Activated CD4-positive, alpha-beta T cell treated with anti-CD3 and anti-CD28 coated beads for 48 hours (primary cell): Measurements from ENCODE around the gene AGPAT1.
"Not testable (repeated sequence)": the region's sequence is repeated elsewhere in the genome, so short reads cannot be mapped to it uniquely, and the experiment has no call there.

Experiments
- DNase-seq: peaks from one replicate; pipeline ENCODE4 v3.0.0-alpha.2; 2020

AGPAT1 gene

GRCh38 chr6:32198345-32198696, 22.4 kb upstream of the AGPAT1 start:
- DNase-seq: no peak

GRCh38 chr6:32196682-32197616, 21.1 kb upstream of the AGPAT1 start:
- no peak for DNase-seq

DNA sequence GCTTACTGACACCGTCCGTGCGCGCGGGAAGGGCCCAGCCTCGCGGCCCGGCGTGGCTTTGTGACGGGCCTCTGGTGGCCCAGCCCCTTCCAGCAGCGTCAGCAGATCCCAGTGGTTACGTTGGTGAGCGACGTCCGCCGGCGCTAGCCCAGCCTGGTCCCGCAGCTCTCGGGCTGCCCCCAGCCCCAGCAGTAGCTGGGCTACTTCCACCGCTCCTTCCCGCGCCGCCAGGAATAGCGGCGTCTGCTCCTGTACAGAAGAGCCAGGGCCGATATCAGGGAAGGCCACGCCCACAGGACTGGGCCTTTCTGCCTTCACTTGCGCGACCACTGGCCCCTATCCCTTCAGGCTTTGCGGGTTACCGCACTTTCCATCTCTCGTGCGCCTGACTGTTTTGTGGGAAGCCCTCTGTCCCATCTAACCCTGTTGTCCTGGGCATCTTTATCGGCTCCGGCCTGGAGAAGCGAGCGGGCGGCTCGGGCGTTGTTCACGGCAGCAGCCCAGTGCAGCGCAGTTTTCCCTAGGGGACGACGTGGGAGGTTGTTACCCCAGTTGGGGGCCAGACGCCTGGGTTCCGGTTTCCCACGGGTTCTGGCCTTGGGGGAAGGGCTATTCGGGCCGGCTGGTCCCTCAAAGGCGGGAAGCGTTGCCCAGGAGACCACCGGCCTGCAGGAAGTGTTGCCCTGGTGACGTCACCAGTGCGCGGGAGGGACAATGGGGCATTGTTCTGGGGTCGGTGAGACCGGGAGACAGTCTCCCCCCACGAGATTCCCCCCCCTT, 20.2 kb upstream of the AGPAT1 start:
- DNase-seq: peak; percentile 74

DNA sequence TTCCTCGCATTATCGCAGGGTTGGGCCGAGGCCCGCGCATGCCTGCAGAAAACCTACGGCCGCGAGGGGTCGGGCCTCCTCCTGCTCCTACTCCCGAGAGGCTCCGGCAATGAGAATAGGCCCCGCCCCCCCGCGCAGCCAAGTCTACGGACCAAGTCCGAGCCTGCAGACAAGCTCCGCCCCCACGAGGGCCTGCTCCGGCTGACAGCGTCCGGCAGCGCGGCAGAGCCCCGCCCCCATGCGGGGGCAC, 19.7 kb upstream of the AGPAT1 start:
- peak; percentile 100 for DNase-seq

GRCh38 chr6:32194825-32195651, 19.2 kb upstream of the AGPAT1 start:
- peak; percentile 51 for DNase-seq

GRCh38 chr6:32194388-32194787, 18.5 kb upstream of the AGPAT1 start:
- DNase-seq: no peak

DNA sequence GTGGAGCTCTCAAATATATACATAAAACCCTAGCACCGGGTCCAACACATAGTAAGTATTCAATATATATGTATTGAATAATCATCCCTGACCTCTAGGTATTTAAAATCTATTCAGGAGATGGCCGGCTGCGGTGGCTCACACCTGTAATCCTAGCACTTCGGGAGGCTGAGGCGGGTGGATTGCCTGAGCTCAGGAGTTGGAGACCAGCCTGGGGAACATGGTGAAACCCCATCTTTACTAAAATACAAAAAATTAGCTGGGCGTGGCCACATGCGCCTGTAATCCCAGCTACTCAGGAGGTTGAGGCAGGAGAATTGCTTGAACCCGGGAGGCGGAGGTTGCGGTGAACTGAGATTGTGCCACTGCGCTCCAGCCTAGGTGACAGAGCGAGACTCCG, 17.2 kb upstream of the AGPAT1 start:
- not testable (repeated sequence) for DNase-seq

DNA sequence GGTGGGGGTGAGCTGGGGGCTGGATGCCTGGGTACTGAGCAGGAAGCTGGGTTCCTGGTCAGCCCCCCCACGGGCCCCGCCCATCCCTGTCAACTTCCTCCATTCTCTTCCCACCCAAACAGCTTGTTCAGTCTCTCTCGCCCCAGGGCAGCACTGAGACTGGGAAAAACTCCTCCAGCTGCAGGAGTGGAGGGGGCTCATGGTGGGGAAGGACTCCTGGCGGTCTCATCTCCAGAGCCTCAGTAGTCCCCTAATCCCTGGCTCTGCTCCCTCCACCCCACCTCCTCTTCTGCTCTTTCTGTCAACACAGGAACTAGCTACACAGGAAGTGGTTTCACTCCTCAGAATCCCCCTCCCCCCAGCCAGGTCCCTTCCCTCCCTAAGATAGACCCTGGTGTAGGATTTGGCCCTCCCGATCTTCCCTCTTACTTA, 16.7 kb upstream of the AGPAT1 start, which contains the start of gene GPSM3:
Gene GPSM3 (minus strand): TSS at position 36 of the 432 bp plus-strand sequence. CDS start 130 bp downstream, outside the sequence.
- DNase-seq: peak; percentile 55

DNA sequence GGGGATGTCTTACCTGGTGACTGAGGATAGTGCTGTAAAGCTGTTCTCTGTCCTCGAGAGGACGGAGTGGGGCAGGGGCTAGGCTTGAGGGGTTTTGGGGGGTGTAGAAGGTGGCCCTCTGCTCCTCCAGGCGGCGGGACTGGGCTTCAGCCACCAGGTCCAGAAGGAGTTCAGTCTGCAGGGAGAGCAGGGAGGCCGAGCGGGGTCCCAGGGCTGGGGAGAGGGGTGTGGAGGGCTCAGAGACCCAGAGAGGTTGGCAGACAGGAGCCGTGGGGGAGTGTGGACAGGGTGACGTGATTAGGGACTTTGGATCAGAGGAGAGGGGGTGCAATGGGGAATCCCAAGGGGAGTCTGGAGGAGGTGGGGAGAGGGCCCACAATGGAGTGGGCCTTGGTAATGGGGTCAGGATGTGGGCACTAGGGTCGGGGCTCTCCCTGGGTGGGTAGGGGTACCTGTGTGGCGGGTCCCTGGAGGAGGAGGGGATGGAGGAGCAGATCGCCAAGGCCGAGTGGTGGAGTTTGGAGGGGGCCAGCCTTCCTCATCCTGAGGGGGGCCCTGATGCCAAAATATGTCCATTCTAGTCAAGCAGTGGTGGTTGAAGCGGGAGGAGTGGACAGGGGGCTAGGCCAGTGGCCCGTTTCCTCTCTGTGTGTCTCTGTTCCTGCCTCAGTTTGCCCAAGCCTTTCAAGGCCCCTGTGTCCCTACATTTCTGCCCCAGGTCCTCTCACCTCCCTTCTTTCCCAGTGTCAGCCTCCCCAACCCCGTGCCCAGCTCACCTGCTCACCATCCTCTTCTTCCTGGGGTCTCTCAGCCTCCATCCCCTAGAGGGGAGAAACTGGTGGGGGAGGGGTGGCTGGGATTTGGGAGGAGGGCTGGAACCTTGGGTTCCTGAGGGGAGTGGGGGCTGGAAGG, 16.1 kb upstream of the AGPAT1 start:
- no peak for DNase-seq

GRCh38 chr6:32190911-32191677, 15.2 kb upstream of the AGPAT1 start:
- no peak for DNase-seq

DNA sequence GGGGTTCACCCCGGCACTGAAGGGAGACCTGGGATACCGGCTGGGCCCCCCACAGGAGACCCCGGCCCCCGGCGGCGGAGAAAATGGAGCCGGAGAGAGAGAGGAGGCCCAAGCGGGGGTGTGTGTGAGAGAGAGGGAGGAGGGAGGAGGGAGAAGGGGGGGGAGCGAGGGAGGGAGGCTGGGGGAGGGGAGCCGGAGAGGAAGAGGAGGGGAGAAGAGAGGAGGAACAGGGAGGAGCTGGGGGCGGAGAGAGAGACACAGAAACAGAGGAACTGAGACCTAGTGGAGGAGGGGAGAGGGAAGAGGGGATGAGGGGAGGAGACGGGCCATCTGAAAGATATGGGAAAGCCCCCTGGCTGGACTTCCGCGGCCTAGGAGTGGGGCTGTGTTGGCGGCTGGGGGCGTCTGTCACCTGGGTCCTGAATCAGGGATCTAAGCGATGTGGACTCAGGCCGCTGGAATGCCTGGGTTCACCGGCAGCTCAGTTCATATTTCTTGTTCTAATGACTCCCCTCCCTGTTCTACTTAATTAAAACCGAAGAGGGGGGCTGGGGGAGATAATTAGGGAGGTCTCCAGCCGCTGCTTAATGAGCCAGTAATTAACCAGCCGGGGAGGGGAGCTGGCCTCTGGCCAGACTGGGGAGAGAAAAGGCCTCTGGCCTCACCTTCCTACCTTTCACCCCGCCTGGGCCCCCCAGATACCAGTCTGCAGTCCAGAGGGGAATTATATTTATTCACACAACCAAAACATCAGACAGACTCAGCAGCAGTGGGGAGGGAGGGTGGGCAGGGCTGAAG, 14.4 kb upstream of the AGPAT1 start, which contains the start of gene PBX2:
Gene PBX2 (minus strand): TSS at position 149 of the 798 bp plus-strand sequence. CDS start 287 bp downstream, outside the sequence.
- peak; percentile 85 for DNase-seq

- no peak for DNase-seq
Measured at GRCh38 chr6:32189742-32190053, 13.8 kb upstream of the AGPAT1 start.

- no peak for DNase-seq
Measured at GRCh38 chr6:32189069-32189741, 13.3 kb upstream of the AGPAT1 start.

- no peak for DNase-seq
Measured at GRCh38 chr6:32188381-32189068, 12.6 kb upstream of the AGPAT1 start.

DNA sequence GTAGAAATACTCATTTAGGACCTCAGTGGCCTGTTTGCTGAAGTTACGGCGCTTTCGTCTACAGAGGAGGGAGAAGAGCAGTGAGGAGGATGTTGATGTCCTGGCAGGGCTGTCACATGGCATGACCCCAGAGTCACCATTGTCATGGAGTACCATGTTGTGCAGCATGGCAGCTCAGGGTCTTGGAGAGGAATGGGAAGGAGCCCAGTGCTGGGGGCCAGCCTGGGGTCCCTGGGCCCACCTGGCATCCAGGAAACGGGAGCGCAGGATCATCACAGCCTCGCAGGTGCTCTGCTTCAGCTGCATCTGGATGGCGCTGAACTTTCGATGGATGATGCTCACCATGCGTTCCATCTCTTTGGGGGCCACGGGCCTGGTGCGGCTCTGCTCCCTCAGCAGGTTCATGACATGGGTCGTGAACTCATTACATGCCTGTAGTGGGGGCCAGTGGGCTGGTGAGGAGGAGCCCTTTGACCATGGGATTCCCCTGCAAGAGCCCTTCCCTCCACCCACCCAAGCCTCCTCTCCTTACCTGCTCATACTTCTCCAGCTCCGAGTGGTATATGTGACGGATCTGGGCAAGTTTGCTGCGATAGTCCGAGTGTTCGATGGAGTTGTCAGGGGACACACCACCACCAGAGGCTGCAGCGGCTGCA, 12.0 kb upstream of the AGPAT1 start:
- DNase-seq: not testable (repeated sequence)

GRCh38 chr6:32187009-32187709, 11.3 kb upstream of the AGPAT1 start:
- DNase-seq: no peak

- DNase-seq: not testable (repeated sequence)
Measured at GRCh38 chr6:32186151-32186840, 10.4 kb upstream of the AGPAT1 start.
